ENCODE data around the gene EPN1. TPM values are rescaled to one million over a fixed set of nuclear protein-coding genes. Genes with fewer than 3 reads are reported as not detected.
A peak's percentile ranks its signal among the peaks of the same experiment; 100 is the strongest.

The EPN1 gene
- total and polyA plus RNA-seq, 3 experiments from 2014 or later: 20.2 to 40.2 (median 39.0) TPM

- H3K27ac ChIP-seq (ENCODE audit: low read depth, low read length): peak within 1 kb of the TSS; percentile 72
- POLR2A ChIA-PET: interaction anchor here (0.7 to 2.6 kb wide), 4 partner anchors 10 to 41 kb away, joined by 3 to 23 read pairs (median 8); partner anchors contain the start of genes U2AF2 and ZNF784
- H3K27me3 ChIP-seq (ENCODE audit: insufficient read depth, low read length, poor library complexity, severe bottlenecking): no peaks in the 10 kb centered on the region
- Mint-ChIP-seq H3K36me3 (peaks cover 3 to 20% (median 3%) of the 10 kb centered on the region in 3 donors), H3K4me1 (peaks cover 44 to 65% (median 58%) of the 10 kb centered on the region in 3 donors), H3K27me3 (no peaks in the 10 kb centered on the region), H3K4me3 (peak within 1 kb of the TSS; percentile 84 to 98 (median 94)), H3K27ac (peak within 1 kb of the TSS; percentile 85 to 98 (median 96)), H3K9me3 (peaks cover 0 to 3% (median 0%) of the 10 kb centered on the region in 5 donors)
- peak; percentile 65 to 84 (median 72) for DNase-seq
- H3K4me1 ChIP-seq (ENCODE audit: insufficient read depth, low read length): peaks cover 33% of the 10 kb centered on the region
- CTCF ChIA-PET: interaction anchor here (0.7 to 1.9 kb wide), 5 partner anchors 10 to 23 kb away, joined by 3 to 14 read pairs (median 4); partner anchors contain the start of gene U2AF2
- H3K4me3 ChIP-seq (ENCODE audit: low read length): peak within 1 kb of the TSS; percentile 95
- peaks cover 4% of the 10 kb centered on the region for H3K36me3 ChIP-seq (ENCODE audit: insufficient read depth, low read length)
- H3K9me3 ChIP-seq (ENCODE audit: low read length): no peaks in the 10 kb centered on the region
These were observed 31.8 kb upstream of the EPN1 start, which contains the start of gene ZNF581 for GRCh38 chr19:55643003-55643886. ZNF581 (plus strand) TSS chr19:55643649; CDS start chr19:55644572, 923 bp downstream.

GRCh38 chr19:55643887-55644176 is 31.2 kb upstream of the EPN1 start:
- H3K27ac Mint-ChIP-seq: peak overlapping the region; percentile 81 to 95 (median 90)
- peaks cover 44 to 65% (median 57%) of the 10 kb centered on the region in 3 donors for H3K4me1 Mint-ChIP-seq
- no peaks in the 10 kb centered on the region for H3K27me3 Mint-ChIP-seq
- H3K27me3 ChIP-seq (ENCODE audit: insufficient read depth, low read length, poor library complexity, severe bottlenecking): no peaks in the 10 kb centered on the region
- H3K4me3 Mint-ChIP-seq: peak overlapping the region; percentile 84 to 98 (median 87)
- H3K9me3 Mint-ChIP-seq: peaks cover 0 to 3% (median 0%) of the 10 kb centered on the region in 5 donors
- ChIA-PET CTCF (interaction anchor here (1.1 kb wide), 2 partner anchors 9 to 12 kb away, joined by 3 to 4 read pairs; no protein-coding TSS in a partner anchor), POLR2A (interaction anchor here (2.6 kb wide), 1 partner anchor 11 kb away, joined by 23 read pairs; the partner anchor contains the start of gene U2AF2)
- H3K4me3 ChIP-seq (ENCODE audit: low read length): peak overlapping the region; percentile 71
- peaks cover 4% of the 10 kb centered on the region for H3K36me3 ChIP-seq (ENCODE audit: insufficient read depth, low read length)
- no peak for DNase-seq
- H3K9me3 ChIP-seq (ENCODE audit: low read length): no peaks in the 10 kb centered on the region
- H3K27ac ChIP-seq (ENCODE audit: low read depth, low read length): peak overlapping the region; percentile 72
- H3K36me3 Mint-ChIP-seq: peaks cover 3 to 18% (median 3%) of the 10 kb centered on the region in 3 donors
- peaks cover 37% of the 10 kb centered on the region for H3K4me1 ChIP-seq (ENCODE audit: insufficient read depth, low read length)

GRCh38 chr19:55644191-55644833 is 30.7 kb upstream of the EPN1 start:
- Histone ChIP-seq H3K27ac (ENCODE audit: low read depth, low read length) (peak overlapping the region; percentile 72), H3K4me1 (ENCODE audit: insufficient read depth, low read length) (peaks cover 37% of the 10 kb centered on the region), H3K27me3 (ENCODE audit: insufficient read depth, low read length, poor library complexity, severe bottlenecking) (no peaks in the 10 kb centered on the region), H3K9me3 (ENCODE audit: low read length) (no peaks in the 10 kb centered on the region), H3K4me3 (ENCODE audit: low read length) (peak overlapping the region; percentile 71), H3K36me3 (ENCODE audit: insufficient read depth, low read length) (peaks cover 4% of the 10 kb centered on the region)
- ChIA-PET CTCF (interaction anchor here (1.1 kb wide), 3 partner anchors 9 to 13 kb away, joined by 3 to 4 read pairs (median 4); no protein-coding TSS in a partner anchor), POLR2A (interaction anchor here (2.0 to 2.6 kb wide), 2 partner anchors 10 kb away, joined by 6 to 23 read pairs; partner anchors contain the start of gene U2AF2)
- Mint-ChIP-seq H3K4me1 (peaks cover 40 to 62% (median 52%) of the 10 kb centered on the region in 3 donors), H3K27ac (peak overlapping the region; percentile 81 to 95 (median 90)), H3K4me3 (peak overlapping the region; percentile 84 to 98 (median 87)), H3K36me3 (peaks cover 0 to 15% (median 0%) of the 10 kb centered on the region in 3 donors), H3K27me3 (no peaks in the 10 kb centered on the region), H3K9me3 (peaks cover 0 to 3% (median 0%) of the 10 kb centered on the region in 5 donors)
- no peak for DNase-seq

GRCh38 chr19:55644842-55645511 is 30.0 kb upstream of the EPN1 start:
- Mint-ChIP-seq H3K27ac (peak overlapping the region in 1 of 8 donors; percentile 85), H3K27me3 (no peaks in the 10 kb centered on the region), H3K9me3 (peaks cover 0 to 3% (median 0%) of the 10 kb centered on the region in 5 donors), H3K36me3 (peaks cover 0 to 15% (median 0%) of the 10 kb centered on the region in 3 donors), H3K4me1 (peaks cover 39 to 63% (median 49%) of the 10 kb centered on the region in 3 donors), H3K4me3 (peak overlapping the region; percentile 84 to 98 (median 90))
- peaks cover 4% of the 10 kb centered on the region for H3K36me3 ChIP-seq (ENCODE audit: insufficient read depth, low read length)
- H3K4me3 ChIP-seq (ENCODE audit: low read length): no peak overlapping the region
- no peaks in the 10 kb centered on the region for H3K27me3 ChIP-seq (ENCODE audit: insufficient read depth, low read length, poor library complexity, severe bottlenecking)
- H3K27ac ChIP-seq (ENCODE audit: low read depth, low read length): peak overlapping the region; percentile 72
- peaks cover 37% of the 10 kb centered on the region for H3K4me1 ChIP-seq (ENCODE audit: insufficient read depth, low read length)
- no peak for DNase-seq
- ChIA-PET CTCF (interaction anchor here (1.1 to 3.9 kb wide), 4 partner anchors 8 to 13 kb away, joined by 3 to 18 read pairs (median 4); no protein-coding TSS in a partner anchor), POLR2A (interaction anchor here (2.0 kb wide), 1 partner anchor 10 kb away, joined by 6 read pairs; the partner anchor contains the start of gene U2AF2)
- no peaks in the 10 kb centered on the region for H3K9me3 ChIP-seq (ENCODE audit: low read length)

- peaks cover 36 to 61% (median 44%) of the 10 kb centered on the region in 3 donors for H3K4me1 Mint-ChIP-seq
- Histone ChIP-seq H3K4me1 (ENCODE audit: insufficient read depth, low read length) (peaks cover 34% of the 10 kb centered on the region), H3K27ac (ENCODE audit: low read depth, low read length) (no peak overlapping the region), H3K4me3 (ENCODE audit: low read length) (no peak overlapping the region), H3K36me3 (ENCODE audit: insufficient read depth, low read length) (peaks cover 4% of the 10 kb centered on the region), H3K9me3 (ENCODE audit: low read length) (no peaks in the 10 kb centered on the region), H3K27me3 (ENCODE audit: insufficient read depth, low read length, poor library complexity, severe bottlenecking) (no peaks in the 10 kb centered on the region)
- H3K9me3 Mint-ChIP-seq: peaks cover 0 to 3% (median 0%) of the 10 kb centered on the region in 5 donors
- ChIA-PET POLR2A (interaction anchor here (2.0 kb wide), 1 partner anchor 9 kb away, joined by 6 read pairs; the partner anchor contains the start of gene U2AF2), CTCF (interaction anchor here (1.1 to 3.9 kb wide), 2 partner anchors 8 to 9 kb away, joined by 4 to 18 read pairs; no protein-coding TSS in a partner anchor)
- no peaks in the 10 kb centered on the region for H3K27me3 Mint-ChIP-seq
- peaks cover 0 to 15% (median 0%) of the 10 kb centered on the region in 3 donors for H3K36me3 Mint-ChIP-seq
- DNase-seq: no peak
- peak overlapping the region in 6 of 7 donors; percentile 52 to 90 (median 63) for H3K4me3 Mint-ChIP-seq
- peak overlapping the region in 3 of 8 donors; percentile 50 to 82 (median 66) for H3K27ac Mint-ChIP-seq
These were observed 29.5 kb upstream of the EPN1 start for GRCh38 chr19:55645512-55645881.

- Histone ChIP-seq H3K4me1 (ENCODE audit: insufficient read depth, low read length) (peaks cover 29% of the 10 kb centered on the region), H3K27ac (ENCODE audit: low read depth, low read length) (peak overlapping the region; percentile 69), H3K4me3 (ENCODE audit: low read length) (peak overlapping the region; percentile 63), H3K36me3 (ENCODE audit: insufficient read depth, low read length) (peaks cover 4% of the 10 kb centered on the region), H3K9me3 (ENCODE audit: low read length) (no peaks in the 10 kb centered on the region), H3K27me3 (ENCODE audit: insufficient read depth, low read length, poor library complexity, severe bottlenecking) (no peaks in the 10 kb centered on the region)
- Mint-ChIP-seq H3K36me3 (peaks cover 0 to 13% (median 0%) of the 10 kb centered on the region in 3 donors), H3K4me3 (peak overlapping the region; percentile 54 to 86 (median 70)), H3K4me1 (peaks cover 27 to 50% (median 34%) of the 10 kb centered on the region in 3 donors), H3K27me3 (no peaks in the 10 kb centered on the region), H3K9me3 (peaks cover 0 to 5% (median 0%) of the 10 kb centered on the region in 5 donors), H3K27ac (peak overlapping the region in 4 of 8 donors; percentile 63 to 86 (median 74))
- POLR2A ChIA-PET: interaction anchor here (0.6 to 3.0 kb wide), 5 partner anchors 12 to 170 kb away, joined by 3 to 12 read pairs (median 3); partner anchors contain the start of gene ZNF784
- CTCF ChIA-PET: interaction anchor here (1.2 to 3.9 kb wide), 3 partner anchors 10 to 143 kb away, joined by 3 to 26 read pairs (median 18); no protein-coding TSS in a partner anchor
- DNase-seq: no peak
These were observed 27.9 kb upstream of the EPN1 start for GRCh38 chr19:55646889-55647731.

Measured in CD8-positive, alpha-beta memory T cell (primary cell).